Left ventricle myocardium inferior (tissue), 1 donor: ENCODE data around the gene ZFAND2B. TPM values are rescaled to one million over a fixed set of nuclear protein-coding genes. Genes with fewer than 3 reads are reported as not detected.

Experiments used
- DNase-seq: peaks from one replicate; pipeline ENCODE4 v3.0.0-alpha.2; 2020
- H3K27ac ChIP-seq: fragments of 200-600 bp; replicated peaks from 2 replicates; pipeline ENCODE4 v1.8.0; 2021
- H3K27me3 ChIP-seq: fragments of 200-600 bp; 2 replicates; pipeline ENCODE4 v1.8.0; 2021; ENCODE audit warnings: low read depth
- H3K36me3 ChIP-seq: fragments of 200-600 bp; 2 replicates; pipeline ENCODE4 v1.8.0; 2021
- H3K4me1 ChIP-seq: fragments of 200-600 bp; 2 replicates; pipeline ENCODE4 v1.8.0; 2021
- H3K4me3 ChIP-seq: fragments of 200-600 bp; 2 replicates; pipeline ENCODE4 v1.8.0; 2021; ENCODE audit warnings: mild to moderate bottlenecking, moderate library complexity
- H3K9me3 ChIP-seq: fragments of 200-600 bp; replicated peaks from 2 replicates; pipeline ENCODE4 v1.8.0; 2021
- CTCF ChIP-seq: fragments of 200-600 bp; IDR thresholded peaks from 2 replicates; pipeline ENCODE4 v1.8.0; 2021; ENCODE audit warnings: antibody characterized with exemption, mild to moderate bottlenecking, borderline replicate concordance
- intact Hi-C: fragments of 100-400 bp; cut with micrococcal nuclease; formaldehyde crosslinking; loops from one replicate; pipeline ENCODE4 v1.11.0; 2022
- total RNA-seq: library from RNA; stranded (reverse); fragmentation: NEBNext Ultra II Directional; extraction: Animal tissue kit (Norgen Biotek cat#: 25700); gene quantifications from one replicate; pipeline ENCODE4 v1.2.1, GENCODE V29; 2021
- donor health status: DM: no; HTN: yes; CAD: no; lungs with severe emphysema.

The ZFAND2B gene
- total RNA-seq, 1 donor from 2014 or later, result 19.7 TPM

- Histone ChIP-seq H3K36me3 (peaks cover 37% of the 10 kb centered on the region), H3K27ac (peak overlapping the region; percentile 83), H3K4me1 (peaks cover 94% of the 10 kb centered on the region), H3K4me3 (peak overlapping the region; percentile 28), H3K9me3 (no peaks in the 10 kb centered on the region), H3K27me3 (no peaks in the 10 kb centered on the region)
- DNase-seq, result no peak
- no peak for TF ChIP-seq CTCF
- intact Hi-C loops, result no loop called here
These were observed 43.6 kb downstream of the ZFAND2B start for GRCh38 chr2:219250049-219250781.

- DNase-seq, result no peak
- no peak for TF ChIP-seq CTCF
- peaks cover 79% of the 10 kb centered on the region for H3K4me1 ChIP-seq
- peak overlapping the region; percentile 85 for H3K4me3 ChIP-seq
- H3K27me3 ChIP-seq, result peaks cover 10% of the 10 kb centered on the region
- no peaks in the 10 kb centered on the region for H3K9me3 ChIP-seq
- H3K36me3 ChIP-seq, result peaks cover 36% of the 10 kb centered on the region
- intact Hi-C loops, result no loop called here
- peak overlapping the region; percentile 87 for H3K27ac ChIP-seq
These were observed 45.1 kb downstream of the ZFAND2B start for GRCh38 chr2:219251656-219252055.

- peak overlapping the region; percentile 87 for H3K27ac ChIP-seq
- intact Hi-C loops, result no loop called here
- peaks cover 15% of the 10 kb centered on the region for H3K27me3 ChIP-seq
- TF ChIP-seq CTCF, result no peak
- DNase-seq, result no peak
- peaks cover 75% of the 10 kb centered on the region for H3K4me1 ChIP-seq
- H3K4me3 ChIP-seq, result peak overlapping the region; percentile 85
- no peaks in the 10 kb centered on the region for H3K9me3 ChIP-seq
- peaks cover 33% of the 10 kb centered on the region for H3K36me3 ChIP-seq
These were observed 45.5 kb downstream of the ZFAND2B start for GRCh38 chr2:219252084-219252483.

GRCh38 chr2:219252570-219252899, 46.0 kb downstream of the ZFAND2B start:
- Histone ChIP-seq H3K4me1 (peaks cover 70% of the 10 kb centered on the region), H3K4me3 (peak overlapping the region; percentile 85)
- intact Hi-C loops, result no loop called here

More at GRCh38 chr2:219252570-219252899, 46.0 kb downstream of the ZFAND2B start:
- H3K9me3 ChIP-seq, result no peaks in the 10 kb centered on the region
- no peak for DNase-seq
- peak overlapping the region; percentile 87 for H3K27ac ChIP-seq
- H3K27me3 ChIP-seq, result peaks cover 19% of the 10 kb centered on the region
- peaks cover 28% of the 10 kb centered on the region for H3K36me3 ChIP-seq
- no peak for TF ChIP-seq CTCF
